Stimulated activated CD8-positive, alpha-beta memory T cell treated with anti-CD3 and anti-CD28 coated beads, Interleukin-15, amount 100 ng/mL, for 48 hours (primary cell): ENCODE results near the gene TSKS.
"Not testable (repeated sequence)": the region's sequence is repeated elsewhere in the genome, so short reads cannot be mapped to it uniquely, and the experiment has no call there.

Experiments
- DNase-seq, 2 donors: peaks; one replicate each; pipeline ENCODE4 v3.0.0-alpha.2; 2020; ENCODE audit warnings: low read depth in 2 of 2

Gene TSKS

DNA sequence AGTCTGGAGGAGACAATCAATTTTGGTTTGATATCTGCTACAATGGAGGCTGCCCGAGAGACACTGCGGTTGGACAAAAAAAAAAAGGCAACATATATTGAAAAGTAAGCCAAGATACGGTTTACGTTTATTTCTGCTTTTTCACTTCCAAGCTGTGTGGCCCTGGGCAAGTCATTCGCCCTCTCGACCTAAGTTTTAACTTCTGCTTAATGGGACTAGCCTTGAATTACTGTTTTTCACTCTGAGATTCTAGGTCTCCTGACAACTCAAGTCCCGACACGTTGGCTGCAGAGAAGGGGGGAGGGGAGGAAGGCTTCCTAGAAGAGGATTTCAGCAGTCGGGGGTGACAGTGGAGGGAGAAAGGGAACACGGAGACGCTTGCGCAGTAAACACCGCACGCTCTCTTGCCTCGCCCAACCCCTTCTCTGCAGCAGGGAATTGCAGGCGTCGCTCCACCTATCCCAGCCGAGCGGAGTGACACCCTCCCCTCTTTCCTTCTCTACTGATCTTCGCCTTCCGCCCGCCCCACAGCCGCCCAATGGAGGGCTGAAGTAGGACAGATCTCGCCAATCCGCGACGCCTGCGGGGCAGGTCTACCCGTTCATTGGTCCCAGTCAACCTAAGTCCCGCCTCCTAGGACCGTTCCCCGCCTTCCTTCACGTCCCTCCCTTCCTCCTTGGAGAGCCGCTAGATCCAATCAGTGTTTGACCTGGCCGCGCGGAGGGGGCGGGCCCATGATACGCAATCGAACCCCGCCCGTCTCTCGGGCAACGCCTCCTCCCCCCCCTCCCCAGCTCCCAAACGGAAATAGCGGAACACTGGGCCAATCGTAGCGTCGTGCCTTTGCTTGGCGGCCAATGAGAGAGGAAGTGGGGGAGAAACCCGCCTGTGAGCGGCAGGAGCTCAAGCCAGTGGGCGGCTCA, 3.2 kb upstream of the TSKS start:
- peak; percentile 98 to 99 for DNase-seq

DNA sequence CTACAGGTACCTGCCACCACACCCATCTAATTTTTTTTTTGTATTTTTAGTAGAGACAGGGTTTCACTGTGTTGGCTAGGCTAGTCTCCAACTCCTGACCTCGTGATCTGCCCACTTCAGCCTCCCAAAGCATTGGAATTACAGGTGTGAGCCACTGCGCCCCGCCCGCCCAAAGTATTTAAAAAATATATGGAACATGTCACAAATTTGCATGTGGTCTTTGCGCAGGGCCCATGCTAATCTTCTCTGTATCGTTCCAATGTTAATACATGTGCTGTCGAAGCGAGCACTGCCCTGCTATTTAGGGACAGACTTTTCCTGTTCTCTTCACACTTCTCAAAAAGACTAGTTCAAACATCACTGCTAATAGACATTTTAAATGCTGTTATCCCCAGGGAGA, 1.2 kb upstream of the TSKS start:
- no peak for DNase-seq

DNA sequence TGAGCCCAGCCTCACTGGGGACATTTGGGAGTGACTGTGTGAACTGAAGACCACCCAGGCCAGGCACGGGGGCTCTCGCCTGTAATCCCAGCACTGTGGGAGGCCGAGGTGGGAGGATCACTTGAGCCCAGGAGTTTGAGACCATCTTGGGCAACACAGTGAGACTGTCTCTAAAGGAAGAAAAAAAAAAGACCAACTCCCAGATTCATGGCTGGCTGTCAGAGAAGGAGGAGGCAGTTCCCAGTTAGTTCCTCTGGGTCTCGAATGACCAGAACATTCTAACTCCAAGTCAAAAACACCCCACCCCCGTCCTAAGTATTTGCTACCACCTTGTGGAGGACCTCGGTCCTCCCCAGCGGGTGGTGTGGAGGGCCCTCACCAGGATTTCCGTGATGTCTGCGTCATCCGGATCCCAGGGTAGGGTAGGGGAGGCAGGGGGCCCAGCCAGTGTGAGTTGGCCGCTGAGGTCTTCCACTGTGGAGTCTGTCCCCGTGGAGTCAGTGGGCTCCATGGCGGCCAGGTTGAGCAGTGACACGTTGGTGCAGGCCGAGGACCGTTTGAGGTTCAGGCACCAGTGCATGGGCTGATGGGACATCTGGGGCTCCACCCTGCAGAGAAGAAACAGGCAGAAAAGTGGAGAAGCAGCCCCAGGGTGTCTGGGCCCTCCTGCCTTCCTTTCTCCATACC, 1.3 kb downstream of the TSKS start:
- no peak for DNase-seq

DNA sequence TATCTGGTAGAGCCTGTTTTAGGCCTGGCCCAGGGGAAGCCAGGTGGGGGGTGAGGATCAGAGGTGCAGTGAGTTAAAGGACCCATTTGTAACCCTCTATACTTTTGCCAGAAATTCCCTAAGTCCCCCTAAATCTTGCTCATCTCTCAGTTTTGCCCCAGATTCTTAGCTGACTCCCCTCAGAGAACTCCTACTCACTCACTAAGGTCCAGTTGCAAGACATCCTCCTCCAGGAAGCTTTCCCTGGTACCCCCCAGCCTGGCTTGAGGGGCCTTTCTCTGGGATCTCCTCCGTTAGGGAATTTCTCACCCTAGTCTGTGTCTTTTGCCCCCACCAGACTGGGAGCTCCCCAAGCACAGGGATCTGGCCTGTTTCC, 1.9 kb downstream of the TSKS start:
- DNase-seq = no peak

DNA sequence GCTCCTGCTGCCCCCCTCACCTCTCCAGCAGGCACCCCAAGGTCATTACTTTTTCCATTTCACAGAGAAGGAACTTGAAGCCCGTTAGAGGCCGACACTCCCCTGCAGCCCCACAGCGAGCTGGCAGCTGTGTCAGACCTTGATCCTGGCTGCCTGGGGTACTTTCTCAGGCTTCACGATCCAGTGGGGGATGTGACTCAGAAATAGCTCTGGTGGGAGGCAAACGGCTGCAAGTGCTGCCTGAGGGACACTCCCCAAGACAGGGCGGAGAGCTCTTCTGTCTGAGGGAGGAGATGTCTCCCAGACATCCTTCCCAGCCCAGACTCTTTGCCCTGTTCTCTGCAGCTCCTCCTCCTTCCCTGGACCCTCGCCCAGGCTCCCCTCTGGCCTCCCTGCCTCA, 4.8 kb downstream of the TSKS start:
- no peak for DNase-seq

DNA sequence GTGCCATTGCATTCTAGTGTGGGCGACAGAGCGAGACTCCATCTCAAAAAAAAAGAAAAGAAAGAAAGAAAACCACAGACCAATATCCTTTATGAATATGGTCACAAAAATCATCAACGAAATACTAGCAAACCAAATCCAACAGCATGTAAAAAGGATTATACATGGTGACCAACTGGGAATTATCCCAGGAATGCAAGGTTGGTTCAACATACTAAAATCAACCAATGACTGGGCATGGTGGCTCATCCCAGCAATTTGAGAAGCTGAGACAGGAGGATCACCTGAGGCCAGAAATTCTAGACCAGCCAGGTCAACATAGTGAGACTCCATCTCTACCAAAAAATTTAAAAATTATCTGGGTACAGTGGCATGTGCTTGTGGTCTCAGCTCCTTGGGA, 7.2 kb downstream of the TSKS start:
- DNase-seq = no peak

DNA sequence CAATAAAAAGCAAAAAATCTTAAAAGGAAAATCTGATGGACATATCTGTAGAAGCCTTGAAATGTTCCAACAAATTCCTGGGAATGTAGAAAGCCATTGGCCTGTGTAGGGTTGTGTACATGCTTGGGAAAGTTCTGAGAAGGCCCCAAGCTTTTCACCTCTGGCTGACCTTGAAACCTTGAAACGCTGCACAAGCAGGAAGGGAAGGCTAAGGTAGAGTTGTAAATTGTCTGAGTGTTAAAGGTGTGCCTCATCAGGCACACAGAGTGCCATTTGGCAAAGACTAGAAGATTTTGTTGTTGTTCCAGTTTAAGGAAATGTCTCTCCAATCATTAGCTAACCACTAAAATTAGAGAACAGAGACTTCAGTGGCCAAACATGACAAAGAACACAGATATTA, 10.4 kb downstream of the TSKS start:
- no peak for DNase-seq

DNA sequence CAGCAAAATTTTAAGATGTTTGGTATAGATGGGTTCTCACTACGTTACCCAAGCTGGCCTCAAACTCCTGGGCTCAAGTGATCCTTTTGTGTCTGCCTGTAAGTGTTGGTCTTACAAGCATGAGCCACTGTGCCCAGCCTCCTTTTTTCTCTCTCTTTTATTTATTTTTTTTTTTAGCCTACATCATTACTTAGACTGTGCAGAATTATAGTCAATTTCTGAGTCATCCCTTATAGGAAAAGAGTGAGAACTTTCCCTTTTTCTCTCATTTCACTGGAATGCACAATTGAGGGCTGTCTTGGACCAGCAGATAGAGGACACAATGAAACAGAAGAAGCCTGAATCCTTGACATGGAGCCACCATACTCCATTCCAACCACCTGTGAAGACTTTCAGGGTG, 13.3 kb downstream of the TSKS start:
- DNase-seq = no peak

DNA sequence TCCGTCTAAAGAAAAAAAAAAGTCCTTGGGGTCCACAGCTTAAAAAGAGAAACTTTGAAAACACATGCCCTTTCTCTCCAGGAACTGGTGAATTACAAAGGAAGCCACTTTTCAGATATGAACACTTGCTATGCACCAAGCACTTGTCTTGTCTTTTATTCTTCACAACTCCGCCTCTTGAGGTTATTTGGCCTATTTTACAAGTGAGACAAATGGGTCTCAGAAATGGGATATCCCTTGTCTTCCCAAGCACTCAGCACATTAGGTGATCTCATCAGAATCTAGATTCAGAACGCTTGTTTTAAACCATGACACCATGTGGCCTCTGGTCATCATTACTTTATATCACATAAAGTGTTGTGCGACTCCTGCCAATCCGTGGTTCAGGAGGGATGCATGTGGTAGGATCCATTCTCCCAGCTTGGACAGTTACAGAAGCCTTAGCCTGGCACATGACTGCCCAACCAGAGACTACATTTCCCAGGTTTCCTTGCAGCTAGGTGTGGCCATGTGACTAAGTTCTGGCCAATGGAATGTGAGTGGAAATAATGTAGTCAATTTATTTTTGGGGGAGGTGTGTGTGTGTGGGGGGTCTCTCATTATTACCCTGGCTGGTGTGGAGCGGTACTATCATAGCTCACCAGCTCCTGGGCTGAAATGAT, 13.9 kb downstream of the TSKS start:
- DNase-seq = no peak

DNA sequence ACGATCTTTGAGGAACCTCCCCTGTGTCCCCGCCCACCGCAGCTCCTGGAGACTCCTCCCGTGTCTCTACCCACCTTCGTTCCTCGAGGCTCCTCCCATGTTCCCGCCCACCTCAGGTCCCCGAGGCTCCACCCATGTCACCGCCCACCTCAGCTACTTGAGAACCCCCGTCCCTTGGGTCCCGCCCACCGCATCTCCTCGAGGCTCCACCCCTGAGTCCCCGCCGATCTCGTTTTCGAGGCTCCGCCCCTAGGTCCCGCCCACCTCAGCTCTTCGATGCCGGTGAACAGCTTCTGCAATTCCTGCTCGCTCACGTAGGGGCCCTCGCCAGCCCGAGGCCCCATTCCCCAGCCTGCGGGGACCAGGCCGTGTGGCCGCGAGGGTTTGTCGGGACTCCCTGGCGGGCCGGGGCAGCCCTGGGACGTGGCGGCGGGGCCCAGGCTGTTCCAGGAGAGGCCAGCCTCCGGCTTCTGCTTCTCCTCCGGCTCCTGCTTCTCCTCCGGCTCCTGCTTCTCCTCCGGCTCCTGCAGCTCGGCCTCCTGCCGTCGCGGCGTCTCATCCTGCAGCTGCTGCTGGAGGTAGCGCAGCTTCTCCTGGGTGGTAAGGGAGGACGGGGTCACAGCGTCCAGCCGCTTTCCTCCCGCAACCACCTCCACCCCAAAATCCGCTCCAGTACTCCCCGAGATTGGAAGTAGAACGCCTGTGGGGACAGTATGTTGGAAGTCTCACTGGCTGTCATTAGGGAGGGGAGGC, 16.7 kb downstream of the TSKS start:
- peak; percentile 45 to 64 for DNase-seq

DNA sequence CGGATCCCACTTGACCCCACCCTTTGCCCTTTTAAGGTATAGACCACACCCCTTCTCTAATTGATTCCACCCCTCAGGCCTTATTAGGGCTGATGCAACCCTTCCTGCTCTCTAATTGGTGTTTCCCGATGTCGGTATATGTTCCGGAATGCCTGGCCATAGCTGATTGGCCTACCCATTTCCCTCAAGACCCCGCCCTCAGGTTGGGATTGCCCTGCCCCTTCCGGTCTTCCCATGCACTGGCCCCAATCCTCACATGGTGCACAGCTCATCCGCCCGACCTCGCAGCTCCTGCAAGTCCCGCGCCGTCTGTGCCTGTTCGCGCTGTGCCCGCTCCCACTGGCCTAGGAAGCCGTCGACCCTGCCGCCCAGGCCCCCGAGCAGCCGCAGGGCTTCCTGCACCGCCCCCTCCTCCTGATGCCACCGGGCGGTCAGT, 18.1 kb downstream of the TSKS start:
- DNase-seq = no peak

DNA sequence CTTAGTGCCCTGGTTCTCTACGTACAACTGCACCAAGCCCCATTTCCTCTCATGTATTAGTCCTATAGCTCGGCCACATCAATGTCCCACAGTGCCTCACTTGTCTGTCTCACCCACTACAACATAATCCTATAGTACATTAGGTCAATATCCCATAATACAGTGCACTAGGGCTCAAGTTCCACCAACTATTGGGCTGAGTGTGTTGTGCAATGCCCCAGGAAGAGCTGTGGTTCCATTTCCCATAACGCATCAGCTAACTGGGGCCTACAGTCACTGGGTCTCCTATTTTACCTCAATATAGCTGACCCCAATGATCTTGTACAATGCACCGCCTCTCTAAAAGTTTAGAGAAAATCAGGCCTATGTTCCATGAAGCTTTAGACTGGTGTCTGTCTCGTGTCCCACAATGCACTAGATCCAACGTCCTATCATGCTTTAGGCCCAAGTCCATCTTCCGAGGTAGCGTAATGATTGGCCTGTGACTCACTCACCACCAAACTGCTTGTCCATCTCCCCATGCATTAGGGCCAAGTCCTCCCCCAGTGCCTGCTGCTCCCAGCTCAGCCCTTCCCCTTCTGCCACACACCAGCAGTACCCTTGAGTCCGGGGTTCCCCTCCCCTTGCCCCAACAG, 21.8 kb downstream of the TSKS start:
- DNase-seq = no peak

DNA sequence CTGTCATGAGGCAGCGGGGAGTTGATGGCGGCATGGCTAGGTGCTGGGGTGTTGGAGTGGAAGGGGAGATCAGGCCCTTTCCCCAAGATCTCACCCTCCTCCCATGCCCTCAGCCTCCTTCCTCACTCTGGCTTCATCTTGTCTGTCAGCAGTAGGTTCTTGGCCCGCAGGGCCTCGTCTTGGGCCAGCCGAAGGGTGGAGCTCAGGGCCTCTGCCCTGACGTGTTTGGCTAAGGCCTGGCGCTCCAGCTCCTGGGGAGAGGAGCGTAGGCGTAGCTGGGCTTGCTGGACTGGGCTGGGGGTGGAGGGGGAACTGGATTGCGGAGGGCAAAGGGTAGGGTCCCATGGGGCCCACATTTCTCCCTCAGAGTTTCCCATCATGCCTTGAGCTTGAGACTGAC, 23.2 kb downstream of the TSKS start:
- DNase-seq = no peak

DNA sequence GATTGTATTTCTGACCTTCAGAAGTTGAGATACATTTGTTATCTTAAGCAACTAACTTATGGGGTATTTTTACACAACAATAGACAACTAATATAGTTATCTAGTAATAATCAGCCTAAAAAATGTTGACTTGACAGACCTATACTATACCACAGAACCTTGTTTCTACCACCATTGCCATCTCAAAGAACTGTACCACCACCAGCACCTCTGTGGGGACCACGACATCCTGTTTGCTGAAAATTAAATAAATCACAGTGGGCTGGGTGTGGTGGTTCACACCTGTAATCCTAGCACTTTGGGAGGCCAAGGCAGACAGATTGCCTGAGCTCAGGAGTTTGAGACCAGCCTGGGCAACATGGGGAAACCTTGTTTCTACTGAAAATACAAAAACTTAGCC, 24.0 kb downstream of the TSKS start:
- no peak for DNase-seq

DNA sequence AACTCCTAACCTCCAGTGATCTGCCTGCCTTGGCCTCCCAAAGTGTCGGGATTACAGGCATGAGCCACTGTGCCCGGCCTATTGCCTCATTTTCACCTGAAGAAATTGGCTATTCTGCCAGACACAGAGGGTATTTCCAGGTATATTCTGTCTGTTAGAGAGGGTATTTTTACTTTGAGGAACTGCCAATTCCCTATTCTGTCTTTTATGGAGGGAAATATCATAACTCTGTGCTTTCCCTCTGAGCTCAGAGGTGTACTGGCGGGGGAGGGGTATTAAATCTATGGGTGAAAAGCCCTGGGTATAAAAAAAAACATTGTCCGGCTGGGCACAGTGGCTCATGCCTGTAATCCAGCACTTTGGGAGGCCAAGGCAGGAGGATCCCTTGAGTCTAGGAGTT, 24.8 kb downstream of the TSKS start:
- no peak for DNase-seq

DNA sequence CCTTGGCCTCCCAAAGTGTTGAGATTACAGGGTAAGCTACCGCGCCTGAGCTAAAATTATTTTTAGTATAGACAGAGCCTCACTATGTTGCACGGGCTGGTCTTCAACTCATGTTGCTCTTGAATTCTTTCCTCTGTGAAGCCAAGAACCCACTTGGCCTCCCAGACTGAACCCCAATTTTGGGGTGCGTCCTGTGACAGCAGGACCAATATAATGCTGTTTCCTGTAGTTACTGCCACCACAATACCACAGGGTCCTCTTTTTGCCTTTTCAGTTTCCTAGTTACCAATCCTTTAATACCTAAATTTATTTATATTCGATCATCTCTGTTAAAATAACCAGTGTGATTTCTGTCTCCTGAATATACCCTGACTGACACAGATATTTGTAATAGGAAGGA, 32.9 kb downstream of the TSKS start:
- no peak for DNase-seq

DNA sequence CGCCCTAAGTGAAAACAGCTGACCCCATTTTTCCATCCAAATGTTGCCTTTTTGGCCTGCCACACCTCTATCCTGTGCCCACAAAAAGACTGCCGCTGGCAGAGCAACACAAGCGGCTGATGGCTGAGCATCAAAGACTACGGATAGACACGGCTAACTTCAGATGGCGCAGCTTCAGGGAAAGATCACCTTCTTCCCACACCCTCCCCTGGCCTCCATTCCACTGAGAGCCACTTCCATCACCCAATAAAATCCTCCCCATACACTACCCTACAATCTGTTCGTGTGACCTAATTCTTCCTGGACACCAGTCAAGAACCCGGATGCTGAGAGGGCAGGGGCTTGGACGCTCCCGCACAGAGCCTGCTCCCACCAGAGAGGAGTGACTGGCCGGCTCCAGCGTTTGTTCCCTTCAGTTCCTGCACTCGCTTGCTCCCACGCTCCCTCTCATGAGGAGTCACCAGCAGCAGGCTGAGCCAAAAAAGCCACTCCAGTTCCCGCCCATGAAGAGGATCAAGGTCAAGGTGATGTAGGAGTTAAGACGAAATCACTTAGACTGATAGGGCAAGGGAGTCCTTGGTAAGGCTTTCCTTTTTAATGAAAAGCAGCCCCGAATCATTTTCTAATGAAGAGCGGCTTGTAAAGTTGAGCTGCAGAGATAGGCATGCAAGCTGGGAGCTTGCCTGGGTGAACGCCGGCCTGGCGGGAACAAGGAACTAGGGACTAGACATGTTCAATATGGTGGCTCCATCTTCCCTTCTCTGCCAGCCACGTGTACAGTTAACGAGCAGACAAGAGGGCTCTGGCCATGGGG, 35.7 kb downstream of the TSKS start:
- DNase-seq = no peak

DNA sequence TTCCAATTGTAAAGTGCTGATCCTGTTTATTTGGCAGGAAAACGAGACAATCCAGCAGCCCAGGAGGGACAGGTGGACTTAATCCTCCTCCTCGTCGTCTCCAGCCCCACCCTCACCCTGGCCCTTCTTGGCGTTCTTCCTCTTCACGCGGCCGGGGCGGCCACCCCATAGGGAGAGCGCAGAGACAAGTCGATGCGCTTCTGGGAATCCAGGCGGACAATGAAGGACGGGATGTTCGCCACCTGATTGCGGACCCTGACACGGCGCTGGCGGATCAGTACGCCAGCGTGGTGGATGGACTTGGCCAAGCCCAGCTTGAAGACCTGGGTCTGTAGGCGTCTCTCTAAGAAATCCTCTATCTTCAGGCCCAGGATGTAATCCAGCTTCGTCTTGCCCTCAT, 43.7 kb downstream of the TSKS start:
- DNase-seq = not testable (repeated sequence)

DNA sequence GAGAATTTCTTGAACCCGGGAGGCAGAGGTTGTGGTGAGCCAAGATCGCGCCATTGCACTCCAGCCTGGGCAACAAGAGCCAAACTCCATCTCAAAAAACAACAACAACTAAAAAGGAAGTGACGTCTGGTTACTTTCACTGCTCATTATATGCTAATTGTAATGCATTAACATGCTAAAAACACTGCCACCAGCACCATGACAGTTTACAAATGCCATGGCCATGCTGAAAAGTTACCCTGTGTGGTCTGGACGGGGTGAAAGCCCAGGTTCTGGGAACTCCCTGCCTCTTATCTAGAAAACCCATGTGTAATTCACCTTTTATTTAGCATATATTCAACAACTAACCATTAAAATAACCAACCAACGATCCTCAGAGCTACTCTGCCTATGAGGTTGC, 44.1 kb downstream of the TSKS start:
- DNase-seq = no peak

DNA sequence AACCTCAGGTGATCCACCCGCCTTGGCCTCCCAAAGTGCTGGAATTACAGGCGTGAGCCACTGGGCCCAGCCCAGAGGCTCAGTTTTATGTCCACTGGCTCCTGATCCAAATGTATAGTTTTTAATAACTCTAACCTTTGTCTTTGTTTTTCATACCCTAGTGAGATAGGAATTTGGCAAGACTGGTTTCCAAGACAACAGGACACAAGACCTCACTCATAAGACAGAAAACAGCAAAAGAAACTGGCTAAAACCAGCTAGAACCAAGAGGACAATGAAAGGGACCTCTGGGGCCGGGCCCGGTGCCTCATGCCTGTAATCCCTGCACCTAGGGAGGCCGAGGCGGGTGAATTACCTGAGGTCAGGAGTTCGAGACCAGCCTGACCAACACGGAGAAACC, 44.6 kb downstream of the TSKS start:
- DNase-seq = no peak

DNA sequence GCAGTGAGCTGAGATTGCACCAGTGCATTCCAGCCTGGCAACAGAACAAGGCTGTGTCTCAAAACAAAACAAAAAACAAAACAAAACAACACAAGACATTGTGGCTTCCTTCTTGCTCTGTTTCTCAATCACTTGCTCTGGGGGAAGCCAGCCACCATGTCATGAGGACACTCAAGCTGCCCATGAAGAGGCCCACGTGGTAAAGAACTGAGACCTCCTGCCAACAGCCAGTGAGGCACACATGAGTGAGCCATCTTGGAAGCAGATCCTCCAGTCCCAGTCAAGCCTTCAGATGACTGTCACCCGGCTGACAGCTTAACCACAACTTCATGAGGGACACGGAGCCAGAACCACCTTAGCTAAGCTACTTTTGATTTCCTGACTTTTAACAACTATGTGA, 47.0 kb downstream of the TSKS start:
- no peak for DNase-seq
